Measurements from ENCODE around the gene NFATC3.
A peak's percentile ranks its signal among the peaks of the same experiment; 100 is the strongest.

NFATC3 gene

DNA sequence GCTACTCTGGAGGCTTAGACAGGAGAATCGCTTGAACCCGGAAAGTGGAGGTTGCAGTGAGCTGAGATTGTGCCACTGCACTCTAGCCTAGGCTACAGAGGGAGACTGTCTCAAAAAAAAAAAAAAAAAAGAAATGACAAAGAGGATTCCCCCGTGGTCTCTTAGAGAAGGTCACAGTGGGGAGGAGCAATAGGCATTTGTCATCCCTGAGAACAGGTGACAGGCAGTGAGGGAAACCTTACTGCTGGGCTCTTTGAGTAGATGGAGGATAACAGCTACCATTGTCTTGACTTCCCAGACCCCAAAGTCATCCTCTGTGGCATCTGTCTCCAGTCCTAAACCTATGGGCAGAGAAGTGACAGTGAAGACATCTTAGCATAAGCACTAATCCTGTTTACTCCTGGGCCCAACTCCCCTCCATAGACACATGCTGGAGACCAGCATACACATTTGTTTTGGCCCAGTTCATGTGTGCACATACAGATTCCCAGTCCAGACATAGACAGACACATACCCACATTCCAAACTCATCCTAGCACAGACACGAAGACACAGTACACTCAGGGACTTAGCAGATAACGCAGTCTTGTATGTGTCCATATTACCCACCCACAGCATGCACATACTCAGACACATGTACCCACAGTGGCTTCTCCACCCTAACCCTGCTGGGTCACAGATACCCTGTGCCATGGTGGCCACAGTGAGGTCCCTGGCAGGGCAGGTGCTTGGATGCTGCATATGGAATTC lies 148.1 kb downstream of the NFATC3 start:
- DNase-seq, result peak; percentile 17

- no peak for DNase-seq
These were observed 148.6 kb downstream of the NFATC3 start for GRCh38 chr16:68233835-68234187.

- DNase-seq, result no peak
These were observed 149.3 kb downstream of the NFATC3 start for GRCh38 chr16:68234188-68235107.

- DNase-seq, result no peak
These were observed 150.1 kb downstream of the NFATC3 start for GRCh38 chr16:68235108-68235886.

DNA sequence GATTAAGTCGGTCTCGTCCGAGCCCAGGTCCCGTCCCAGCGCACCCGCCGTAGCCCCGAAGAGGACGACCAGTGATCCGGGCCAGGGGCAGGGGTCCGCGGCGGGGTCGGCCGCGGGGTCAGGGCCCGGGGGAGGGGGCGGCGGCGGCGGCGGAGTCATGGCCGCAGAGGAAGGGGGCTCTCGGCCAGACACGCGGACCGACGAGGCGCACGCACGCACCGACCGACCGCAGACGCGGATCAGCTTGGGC lies 150.6 kb downstream of the NFATC3 start, which contains the start of gene ESRP2:
Gene ESRP2 (minus strand): TSS at position 241 of the 250 bp plus-strand sequence. CDS start 82 bp downstream, at position 159.
- DNase-seq, result no peak

DNA sequence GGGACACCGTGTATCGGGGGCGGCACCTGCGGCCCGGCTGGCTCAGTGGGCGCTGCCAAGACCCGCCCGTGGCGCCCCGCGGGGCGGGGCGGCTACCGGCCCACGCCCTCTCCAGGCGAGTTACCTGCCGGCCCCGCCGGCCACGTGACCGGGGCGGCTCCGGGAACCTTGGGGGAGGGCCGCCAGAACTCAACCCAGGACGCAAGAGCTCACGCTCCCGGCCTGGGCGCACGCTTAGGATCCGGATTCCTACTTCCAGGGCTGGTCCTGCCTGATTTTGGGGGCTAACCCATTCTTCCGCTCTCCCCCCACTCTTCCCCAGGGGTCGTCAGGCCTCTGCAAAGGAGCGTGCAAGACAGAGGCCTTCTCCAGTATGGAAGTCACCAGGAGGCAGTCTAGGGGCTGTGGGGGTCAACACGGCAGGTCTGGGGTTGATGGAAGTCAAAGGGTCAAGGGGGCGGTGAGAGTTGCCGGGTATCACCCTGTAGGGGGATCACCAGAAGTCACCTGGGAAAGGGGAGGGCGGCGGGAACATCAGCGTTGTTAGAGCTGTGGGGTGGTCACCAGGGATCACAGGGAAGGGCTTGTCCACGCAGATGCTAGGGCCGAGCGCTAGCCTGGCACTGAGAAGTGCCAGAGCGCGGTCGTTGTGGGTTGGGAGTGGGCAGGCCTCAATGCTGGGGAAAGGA lies 151.1 kb downstream of the NFATC3 start:
- peak; percentile 58 for DNase-seq

DNA sequence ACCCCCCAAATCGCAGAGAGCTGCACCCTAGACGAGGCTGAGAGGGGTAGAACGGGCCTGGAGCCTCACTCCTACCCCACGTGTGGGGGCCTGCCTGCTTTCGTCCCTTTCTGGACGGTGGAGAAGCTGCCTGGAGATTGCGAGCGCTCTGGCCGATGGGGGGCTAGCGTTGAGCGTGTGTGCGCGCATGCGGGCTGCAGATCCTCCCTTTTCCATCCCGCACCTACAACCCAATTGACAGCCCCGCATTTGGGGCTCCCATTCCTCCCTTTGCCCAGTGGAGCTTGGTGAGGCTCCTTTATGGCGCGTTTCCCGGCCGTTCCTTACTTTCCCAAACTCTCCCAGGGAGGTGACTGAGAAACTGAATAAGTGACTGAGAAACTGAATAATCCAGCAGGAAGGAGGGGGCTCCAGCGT lies 151.7 kb downstream of the NFATC3 start:
- no peak for DNase-seq

DNA sequence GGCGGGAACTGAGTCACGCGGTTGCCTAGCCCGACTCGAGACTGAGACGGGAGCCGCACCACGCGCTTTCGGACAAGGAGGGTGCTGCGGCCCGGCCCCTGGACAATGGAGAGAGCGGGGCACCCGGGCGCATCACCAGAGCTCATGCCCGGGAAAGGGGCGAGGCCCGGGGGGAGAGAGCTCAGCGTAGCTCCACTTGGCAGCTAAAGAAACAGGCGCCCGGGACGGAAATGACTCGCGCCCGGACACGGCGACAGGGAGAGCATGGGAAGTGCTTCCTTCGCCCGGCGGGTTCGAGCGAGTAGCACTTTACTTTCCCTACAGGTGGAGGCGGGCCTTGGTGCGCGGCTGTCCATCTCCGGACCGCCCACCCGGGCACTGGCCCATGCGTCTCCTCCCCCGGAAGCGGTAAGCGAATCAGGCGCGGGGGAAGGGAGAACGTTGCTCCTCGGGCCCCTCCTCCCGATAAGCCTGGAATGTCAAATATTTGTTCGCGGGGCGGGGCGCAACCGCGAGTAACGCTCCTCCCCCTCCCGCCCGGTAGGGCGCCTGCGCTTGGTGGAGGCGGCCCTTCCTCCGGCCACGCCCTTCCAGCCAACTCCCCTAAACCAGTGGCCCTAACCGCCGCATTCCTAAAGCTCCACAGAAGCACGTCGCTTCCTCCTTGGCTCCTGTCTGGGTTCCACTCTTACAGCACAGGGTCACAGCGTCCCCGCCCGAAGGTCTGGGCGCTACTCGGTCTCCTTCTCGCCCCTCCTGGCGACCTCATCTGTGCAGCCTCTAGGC lies 152.3 kb downstream of the NFATC3 start:
- DNase-seq, result peak; percentile 91

GRCh38 chr16:68238029-68238345 lies 152.8 kb downstream of the NFATC3 start:
- no peak for DNase-seq

DNA sequence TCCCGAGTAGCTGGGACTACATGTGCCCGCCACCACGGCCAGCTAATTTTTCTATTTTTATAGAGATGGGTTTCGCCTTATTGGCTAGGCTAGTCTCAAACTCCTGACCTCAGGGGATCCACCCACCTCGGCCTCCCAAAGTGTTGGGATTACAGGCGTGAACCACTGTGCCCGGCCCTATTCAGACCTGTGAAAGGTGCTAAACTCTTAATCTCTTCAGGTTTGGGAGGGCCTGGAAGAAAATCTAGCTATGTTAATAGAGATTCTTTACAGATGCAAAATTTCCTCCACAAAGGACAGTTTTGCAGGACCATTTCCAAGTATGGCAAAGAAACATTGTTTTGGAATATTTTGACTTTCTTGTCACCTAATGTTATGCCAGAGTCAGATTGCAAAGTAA lies 156.9 kb downstream of the NFATC3 start:
- DNase-seq, result no peak

GRCh38 chr16:68242926-68243858 lies 158.0 kb downstream of the NFATC3 start:
- DNase-seq, result no peak

- DNase-seq, result no peak
These were observed 159.3 kb downstream of the NFATC3 start for GRCh38 chr16:68244481-68244902.

DNA sequence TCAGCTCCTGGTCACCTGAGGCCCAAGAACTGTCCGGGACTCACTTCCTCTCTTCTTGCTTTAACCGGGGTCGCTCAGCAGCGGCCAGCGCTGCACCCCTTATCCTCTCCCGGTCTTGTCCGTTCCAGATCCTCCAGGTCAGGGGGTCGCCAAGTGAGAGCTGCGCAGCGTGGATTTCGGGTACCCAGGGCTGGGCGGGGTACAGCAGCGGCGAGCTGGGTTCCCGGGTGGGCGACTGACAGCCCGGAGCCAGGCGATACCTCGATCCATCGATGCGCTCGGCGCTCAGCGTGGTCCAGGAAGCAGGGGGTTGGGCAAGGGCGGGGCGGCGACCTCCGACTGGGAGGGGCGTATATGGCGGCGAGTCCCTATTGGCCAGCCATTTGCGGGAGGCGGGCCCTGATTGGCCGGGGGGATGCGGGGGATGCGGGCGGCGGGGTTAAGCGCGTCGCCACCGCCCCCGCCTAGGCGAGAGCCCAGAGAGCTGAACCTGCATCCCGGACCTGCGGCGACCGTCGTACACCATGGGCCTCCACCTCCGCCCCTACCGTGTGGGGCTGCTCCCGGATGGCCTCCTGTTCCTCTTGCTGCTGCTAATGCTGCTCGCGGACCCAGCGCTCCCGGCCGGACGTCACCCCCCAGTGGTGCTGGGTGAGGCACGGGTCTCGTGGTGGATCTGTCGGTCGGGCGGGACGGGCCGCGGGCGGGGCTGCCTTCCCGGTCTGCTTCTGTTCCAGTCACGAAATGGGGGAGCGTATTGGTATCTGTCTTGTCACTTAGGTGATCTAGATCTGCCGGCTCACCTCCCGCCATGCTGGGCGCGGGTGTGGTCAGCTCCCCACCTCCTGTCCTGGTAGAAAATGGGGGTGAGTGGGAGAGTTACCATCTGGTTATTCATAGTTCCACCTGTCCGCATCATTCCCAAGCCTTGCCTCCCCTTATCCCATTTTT lies 160.0 kb downstream of the NFATC3 start, which contains the start of gene PLA2G15:
Gene PLA2G15 (plus strand): TSS at position 471 of the 951 bp plus-strand sequence. CDS start 54 bp downstream, at position 525.
- peak; percentile 99 for DNase-seq

GRCh38 chr16:68246121-68246520 lies 161.0 kb downstream of the NFATC3 start:
- DNase-seq, result no peak

- DNase-seq, result no peak
These were observed 161.5 kb downstream of the NFATC3 start for GRCh38 chr16:68246666-68247065.

GRCh38 chr16:68247400-68247799 lies 162.2 kb downstream of the NFATC3 start:
- DNase-seq, result no peak

DNA sequence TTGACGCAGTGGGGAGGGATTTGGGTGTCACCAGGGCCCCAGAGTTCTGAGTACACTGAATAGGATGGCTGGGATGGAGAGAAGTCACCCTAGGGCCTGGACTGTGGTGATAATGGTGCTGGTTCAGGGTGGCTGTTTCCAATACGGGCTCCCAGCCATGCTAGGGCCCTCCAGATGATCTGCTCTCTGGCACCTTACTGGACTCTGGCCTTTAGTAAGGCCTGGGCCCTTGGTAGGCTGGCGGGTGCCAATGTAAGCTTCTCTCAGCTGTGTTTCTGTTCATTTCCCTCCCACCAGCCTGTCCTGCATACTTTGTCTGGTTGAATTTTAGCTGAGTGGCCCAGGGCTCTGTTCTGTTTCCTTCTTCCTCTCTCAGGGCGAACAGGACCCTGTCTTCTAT lies 162.8 kb downstream of the NFATC3 start:
- DNase-seq, result no peak

GRCh38 chr16:68249371-68249770 lies 164.2 kb downstream of the NFATC3 start:
- no peak for DNase-seq

DNA sequence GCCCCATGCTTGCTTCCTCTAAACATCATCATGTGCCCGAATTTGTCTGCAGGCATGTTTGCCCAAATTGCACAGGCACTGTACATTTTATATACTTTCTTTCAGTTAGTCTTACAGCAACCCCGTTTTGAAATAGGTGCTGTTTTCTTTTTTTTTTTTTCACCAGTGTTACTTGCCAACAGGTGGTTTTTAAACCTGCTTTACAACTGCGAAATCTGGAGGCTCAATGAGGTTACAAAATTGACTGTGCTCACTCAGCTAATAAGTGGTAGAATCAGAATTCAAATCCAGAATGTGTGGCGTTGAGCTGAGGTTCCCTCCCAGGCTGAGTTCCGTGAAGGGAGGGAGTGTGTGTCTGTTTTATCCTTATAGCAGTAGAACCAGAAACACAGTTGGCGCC lies 165.8 kb downstream of the NFATC3 start:
- DNase-seq, result no peak

- no peak for DNase-seq
These were observed 166.7 kb downstream of the NFATC3 start for GRCh38 chr16:68251832-68252231.
